GM18502 (cell line): ENCODE data around the gene FUCA1.
A peak's percentile ranks its signal among the peaks of the same experiment; 100 is the strongest.
"Not testable (repeated sequence)": the region's sequence is repeated elsewhere in the genome, so short reads cannot be mapped to it uniquely, and the experiment has no call there.

Source experiments
- ATAC-seq: cut with Tn5 transposase; IDR thresholded peaks from one replicate; pipeline ENCODE4 v1.9.1; 2021; ENCODE audit warnings: mild to moderate bottlenecking; ENCODE audit not compliant: unreplicated experiment, poor library complexity

FUCA1 gene

DNA sequence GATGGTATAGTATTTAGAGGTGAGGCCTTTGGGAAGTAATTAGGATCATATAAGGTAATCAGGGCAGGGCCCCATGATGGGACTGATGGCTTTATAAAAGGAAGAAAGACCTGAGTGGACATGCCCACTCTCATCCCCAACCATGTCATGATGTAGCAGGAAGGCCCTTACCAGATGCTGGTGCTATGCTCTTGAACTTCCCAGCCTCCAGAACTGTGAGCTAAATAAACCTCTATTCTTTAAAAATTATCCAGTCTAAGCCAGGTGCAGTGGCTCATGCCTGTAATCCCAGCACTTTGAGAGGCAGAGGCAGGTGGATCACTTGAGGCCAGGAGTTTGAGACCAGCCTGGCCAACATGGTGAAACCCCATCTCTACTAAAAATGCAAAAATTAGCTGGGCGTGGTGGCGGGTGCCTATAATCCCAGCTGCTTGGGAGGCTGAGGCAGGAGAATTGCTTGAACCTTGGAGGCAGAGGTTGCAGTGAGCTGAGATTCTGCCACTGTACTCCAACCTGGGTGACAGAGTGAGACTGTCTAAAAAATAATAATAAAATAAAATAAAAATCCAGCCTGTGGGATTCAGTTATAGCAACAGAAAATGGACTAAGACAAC, 20.5 kb downstream of the FUCA1 start:
- not testable (repeated sequence) for ATAC-seq

DNA sequence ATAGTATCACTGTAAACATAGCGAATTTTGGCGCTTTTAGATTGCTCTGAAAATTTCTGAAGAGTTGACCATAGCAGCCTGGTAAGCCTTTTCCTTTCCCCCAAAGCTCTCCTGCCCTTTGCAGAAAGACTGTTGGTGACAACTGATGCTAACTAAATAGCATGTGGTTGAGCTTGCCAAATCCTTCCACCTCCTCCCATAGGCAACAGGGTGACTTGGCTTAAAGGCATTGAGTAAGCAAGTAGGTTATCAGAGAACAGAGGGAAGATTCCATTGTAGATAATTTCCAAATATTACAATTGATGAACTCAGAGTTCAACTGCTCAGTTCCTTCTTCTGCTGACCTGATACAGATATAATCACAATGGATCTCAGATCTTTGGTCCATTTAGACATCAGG, 22.9 kb downstream of the FUCA1 start:
- no peak for ATAC-seq

DNA sequence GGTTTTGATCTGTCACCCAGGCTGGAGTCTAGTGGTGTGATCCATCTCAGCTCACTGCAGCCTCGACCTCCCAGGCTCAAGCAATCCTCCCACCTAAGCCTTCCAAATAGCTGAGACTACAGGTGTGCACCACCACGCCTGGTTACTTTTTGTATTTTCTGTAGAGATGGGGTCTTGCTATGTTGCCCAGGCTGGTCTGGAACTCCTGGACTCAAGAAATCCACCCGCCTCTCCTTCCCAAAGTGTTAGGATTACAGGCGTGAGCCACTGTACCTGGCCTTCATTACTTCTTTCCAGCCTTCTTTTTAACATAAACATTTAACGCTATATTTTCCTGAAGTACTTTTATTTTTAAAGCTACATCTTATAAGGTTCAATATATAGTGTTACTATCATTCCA, 24.4 kb downstream of the FUCA1 start:
- no peak for ATAC-seq

DNA sequence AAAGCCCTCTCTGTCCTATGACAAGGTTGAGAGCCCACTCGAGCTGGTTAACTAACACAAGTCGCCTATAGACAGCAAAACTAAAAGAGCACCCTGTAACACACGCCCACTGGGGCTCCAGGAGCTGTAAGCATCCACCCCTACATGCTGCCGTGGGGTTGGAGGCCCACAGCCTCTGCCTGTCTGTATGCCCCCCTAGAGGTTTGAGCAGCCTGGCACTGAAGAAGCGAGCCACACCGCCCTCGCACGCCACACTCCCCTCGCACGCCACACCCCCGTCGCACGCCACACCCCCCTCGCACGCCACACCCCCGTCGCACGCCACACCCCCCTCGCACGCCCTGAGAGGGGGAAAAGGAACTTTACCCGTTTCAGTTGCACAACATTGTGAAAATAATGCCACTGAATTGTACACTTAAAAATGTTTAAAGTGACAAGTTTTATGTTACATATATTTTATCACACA, 29.7 kb downstream of the FUCA1 start:
- peak; percentile 46 for ATAC-seq

DNA sequence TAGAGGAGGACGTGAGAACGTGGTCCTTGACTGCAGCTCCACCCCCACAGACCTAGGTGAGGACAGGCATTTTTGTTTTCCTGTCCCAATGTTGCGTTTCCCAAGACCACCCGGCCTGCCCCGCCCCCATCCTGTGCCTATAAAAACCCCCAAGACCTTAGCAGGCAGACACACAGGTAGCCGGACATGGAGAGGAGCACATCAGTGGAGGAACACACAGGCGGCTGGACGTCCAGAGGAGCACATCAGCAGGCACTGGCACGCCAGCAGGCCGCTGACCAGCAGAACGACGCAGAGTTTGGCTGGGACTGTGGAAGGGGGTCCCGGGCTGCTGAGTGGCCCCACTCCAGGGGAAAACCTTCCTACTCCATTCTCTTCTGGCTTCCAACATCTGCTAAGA, 30.2 kb downstream of the FUCA1 start:
- ATAC-seq: no peak

DNA sequence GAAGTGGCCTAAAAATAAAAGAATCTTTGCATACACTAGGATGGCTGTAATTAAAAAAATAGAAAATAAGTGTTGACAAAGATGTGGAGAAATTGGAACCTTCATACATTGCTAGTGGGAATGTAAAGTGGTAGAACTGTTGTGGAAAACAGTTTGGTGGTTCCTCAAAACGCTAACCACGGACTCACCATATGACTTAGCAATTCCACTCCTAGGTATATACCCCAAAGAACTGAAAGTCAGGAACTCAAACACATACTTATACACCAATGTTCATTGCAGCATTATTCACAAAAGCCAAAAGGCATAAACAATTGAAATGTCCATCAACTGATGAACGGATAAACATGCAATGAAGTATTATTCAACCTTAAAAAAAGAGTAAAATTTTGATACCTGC, 32.1 kb downstream of the FUCA1 start:
- ATAC-seq: no peak

DNA sequence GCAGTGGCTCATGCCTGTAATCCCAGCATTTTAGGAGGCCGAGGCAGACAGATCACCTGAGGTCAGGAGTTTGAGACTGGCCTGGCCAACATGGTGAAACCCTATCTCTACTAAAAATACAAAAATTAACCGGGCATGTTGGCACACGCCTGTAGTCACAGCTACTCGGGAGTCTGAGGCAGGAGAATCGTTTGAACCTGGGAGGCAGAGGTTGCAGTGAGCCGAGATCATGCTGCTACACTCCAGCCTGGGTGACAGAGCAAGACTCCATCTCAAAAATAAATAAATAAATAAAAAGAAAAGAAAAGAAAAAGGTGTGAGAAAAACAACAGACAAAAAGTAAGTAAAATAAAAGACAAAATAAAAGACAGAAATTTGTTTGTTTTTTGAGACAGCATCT, 33.9 kb downstream of the FUCA1 start:
- ATAC-seq: not testable (repeated sequence)

DNA sequence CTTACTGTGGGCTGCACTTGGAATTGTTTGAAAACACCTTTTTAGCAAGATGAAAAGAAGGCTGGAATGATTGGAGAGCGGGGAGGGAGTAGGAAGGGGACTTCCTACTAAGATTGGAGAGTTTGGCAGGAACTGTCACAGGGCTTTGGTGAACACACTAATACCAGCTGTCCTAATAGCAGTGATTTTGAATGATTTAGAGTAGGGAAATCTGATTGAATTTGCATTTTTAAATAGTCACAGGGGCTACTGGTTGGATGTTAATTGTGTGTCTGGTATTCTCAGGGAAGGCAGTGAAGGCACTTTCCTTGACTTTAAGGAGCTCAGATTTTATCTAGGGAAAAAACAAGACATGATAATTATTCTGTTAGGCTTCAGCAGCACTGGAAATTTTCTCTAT, 40.4 kb downstream of the FUCA1 start:
- ATAC-seq: no peak

DNA sequence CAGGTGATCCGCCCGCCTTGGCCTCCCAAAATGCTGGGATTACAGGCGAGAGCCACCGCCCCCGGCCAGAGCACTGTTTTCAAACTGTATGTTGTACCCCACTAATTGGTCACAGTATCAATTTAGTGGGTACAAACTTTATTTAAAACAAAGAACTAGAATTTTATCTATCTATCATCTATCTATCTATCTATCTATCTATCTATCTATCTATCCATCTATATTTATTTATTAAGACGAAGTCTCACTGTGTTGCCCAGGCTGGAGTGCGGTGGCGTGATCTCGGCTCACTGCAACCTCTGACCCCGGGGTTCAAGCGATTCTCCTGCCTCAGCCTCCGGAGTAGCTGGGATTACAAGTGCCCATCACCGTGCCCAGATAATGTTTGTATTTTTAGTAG, 41.5 kb downstream of the FUCA1 start:
- ATAC-seq: not testable (repeated sequence)

DNA sequence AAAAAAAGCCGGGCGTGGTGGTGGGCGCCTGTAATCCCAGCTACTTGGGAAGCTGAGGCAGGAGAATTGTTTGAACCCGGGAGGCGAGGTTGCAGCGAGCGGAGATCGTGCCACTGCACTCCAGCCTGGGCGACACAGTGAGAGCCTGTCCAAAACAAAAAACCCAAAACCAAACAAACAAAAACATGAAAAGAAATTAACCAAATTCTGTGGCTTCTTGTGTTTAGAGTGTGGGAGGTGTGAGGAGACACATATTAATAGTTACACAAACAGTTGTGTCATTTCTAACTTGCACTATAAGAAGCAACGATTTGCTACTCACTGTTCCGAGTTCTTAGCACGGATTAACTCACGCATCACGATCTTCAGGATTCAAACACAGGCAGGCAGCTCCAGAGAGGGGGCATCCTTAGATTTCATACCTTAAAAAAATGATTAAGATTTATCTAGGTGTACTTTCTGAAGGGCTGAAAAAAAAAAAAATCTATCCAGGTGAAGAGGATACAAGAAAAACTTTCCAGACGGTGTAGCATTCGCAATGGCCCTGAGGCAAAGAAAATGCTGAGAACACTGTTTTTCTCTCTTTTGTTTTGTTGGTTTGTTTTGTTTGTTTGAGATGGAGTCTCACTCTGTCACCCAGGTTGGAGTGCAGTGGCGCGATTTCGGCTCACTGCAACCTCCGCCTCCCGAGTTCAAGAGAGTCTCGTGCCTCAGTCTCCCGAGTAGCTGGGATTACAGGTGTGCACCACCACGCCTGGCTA, 42.1 kb downstream of the FUCA1 start:
- no peak for ATAC-seq

DNA sequence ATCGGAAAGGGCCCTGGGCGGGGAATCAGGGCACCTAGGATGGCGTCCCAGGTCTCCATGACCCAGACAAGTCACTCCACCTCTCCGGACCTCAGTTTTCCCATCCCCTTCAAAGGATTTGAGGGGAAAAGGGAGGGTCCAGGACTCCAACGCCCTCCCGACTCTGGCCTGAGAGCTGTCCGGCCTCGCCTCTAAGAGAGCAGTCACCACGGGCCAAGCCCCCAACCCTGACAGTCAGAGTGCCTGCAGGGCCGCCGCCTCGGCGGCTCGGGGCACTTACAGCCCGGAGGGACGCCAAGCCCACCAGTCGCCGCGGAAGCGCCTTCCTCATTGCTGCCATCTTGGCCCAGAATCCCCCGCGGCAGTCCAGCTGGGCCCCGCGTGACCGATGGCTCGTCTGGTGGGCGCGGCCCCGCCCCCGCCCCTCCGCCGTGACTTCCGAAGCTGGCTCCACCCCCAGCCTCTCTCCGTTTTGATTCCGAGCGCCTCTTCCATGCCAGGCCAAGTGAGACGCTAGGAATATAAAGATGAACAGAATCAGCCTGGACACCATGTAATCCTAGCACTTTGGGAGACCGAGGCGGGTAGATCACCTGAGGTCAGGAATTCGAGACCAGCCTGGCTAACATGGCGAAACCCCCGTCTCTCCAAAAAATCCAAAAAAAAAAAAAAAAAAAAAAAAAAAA, 42.9 kb downstream of the FUCA1 start, which contains the start of gene HMGCL:
TSS of gene HMGCL (minus strand) at position 354 of the 686 bp plus-strand sequence. CDS start at position 340, 14 bp downstream.
- ATAC-seq: peak; percentile 79

DNA sequence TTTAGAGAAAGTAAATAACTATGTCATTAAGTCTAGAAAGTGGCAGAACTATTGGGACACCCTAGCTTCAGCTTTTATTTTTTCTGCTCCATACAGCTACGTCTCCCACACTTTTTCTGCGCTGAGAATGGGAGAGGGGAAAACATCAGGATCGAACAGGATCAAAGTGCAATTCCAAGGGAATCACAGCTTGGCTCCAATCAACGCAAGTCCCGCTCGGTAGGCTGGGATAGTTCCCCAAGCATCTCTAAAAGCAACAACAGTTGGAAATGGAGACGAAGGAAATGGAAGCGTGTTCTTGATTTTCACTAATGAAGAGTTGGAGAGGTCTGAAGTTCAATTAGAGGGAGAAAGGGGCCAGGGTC, 43.4 kb downstream of the FUCA1 start:
- no peak for ATAC-seq

DNA sequence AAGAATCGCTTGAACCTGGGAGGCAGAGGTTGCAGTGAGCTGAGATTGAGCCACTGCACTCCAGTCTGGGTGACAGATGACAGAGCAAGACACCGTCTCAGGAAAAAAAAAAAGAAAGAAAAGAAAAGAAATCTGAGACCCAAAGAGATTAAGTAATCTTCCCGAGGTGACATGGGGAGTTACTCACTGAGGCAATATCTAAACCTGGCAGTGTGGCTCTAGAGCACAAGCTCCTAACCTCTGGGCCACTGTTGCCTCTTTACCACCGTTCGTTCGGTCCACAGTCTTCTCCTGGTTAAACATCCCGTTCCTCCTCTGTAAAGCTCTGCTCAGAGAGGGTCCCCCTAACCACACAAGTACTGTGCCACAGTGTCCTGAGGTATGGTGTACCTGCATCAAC, 44.3 kb downstream of the FUCA1 start:
- no peak for ATAC-seq

DNA sequence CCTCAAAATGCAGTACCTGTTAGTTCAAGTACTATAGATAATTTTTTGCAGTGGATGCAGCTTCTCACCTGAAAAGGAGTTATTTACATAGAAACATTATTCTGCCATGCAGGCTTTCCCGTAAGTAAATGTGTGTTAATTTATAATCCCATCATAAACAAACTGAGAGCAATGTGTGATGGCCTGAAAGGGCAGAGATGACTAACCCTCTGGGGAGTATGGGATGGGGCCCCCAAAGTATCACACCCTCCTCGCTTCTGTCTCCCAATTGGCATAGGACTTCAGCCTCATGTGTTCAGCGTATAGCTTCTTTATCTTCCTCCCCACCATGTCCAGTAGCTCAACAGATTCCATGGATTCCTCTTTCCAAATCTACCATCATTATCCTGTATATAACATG, 50.5 kb downstream of the FUCA1 start:
- ATAC-seq: no peak

DNA sequence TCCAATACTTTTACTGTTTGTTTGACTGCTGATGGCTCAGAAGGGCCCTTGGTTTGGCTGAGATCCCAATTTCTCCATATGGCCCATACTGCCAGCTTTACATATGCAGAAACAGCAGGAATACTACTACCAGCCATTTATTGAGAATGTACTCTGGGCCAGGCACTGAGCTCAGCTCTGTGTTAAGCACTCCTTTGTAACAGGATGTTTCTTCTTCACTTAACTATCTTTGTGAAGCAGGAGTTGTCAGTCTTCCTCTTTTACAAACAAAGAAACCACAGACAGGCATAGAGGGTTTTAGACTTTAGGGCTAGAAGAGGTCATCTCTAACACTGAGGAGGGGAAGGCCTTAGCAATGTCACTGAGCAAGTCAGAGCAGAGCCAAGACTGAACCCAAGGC, 51.2 kb downstream of the FUCA1 start:
- no peak for ATAC-seq

DNA sequence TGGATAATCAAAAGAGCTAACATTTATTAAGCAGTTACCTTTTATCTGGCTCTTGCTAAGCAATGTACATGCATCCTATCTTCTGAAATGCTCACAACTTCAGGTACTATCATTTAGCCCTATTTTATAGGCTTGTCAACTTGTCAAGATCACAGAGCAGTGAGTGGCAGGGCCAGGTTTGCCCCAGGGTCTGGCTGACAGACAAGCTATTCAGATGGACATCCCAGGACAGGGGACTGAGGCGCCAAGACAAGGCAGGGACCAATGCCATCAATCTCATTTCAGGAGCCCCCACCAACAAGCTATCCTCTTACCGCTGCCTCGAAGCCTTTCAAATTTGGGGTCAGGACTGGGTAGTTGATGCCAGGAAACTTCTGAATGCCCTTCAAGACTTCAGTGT, 51.7 kb downstream of the FUCA1 start:
- ATAC-seq: no peak

DNA sequence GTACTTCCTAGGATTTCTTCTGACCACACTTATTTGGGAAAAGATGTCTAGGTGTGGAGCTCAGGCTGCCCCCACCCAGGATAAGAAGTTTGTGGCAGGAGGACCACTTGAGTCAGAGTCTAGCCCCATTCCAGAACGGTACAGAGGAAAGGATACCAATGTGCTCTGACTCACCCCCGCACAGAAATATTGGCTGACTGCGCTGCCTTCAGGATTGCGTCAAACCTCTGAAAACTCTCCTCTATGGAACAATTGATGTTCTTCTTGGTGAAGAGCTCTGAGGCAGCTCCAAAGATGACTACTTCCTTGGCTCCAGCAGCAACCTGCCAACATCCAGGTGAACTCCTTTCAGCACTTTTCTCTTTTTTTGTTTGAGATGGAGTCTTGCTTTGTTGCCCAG, 54.1 kb downstream of the FUCA1 start:
- ATAC-seq: no peak

DNA sequence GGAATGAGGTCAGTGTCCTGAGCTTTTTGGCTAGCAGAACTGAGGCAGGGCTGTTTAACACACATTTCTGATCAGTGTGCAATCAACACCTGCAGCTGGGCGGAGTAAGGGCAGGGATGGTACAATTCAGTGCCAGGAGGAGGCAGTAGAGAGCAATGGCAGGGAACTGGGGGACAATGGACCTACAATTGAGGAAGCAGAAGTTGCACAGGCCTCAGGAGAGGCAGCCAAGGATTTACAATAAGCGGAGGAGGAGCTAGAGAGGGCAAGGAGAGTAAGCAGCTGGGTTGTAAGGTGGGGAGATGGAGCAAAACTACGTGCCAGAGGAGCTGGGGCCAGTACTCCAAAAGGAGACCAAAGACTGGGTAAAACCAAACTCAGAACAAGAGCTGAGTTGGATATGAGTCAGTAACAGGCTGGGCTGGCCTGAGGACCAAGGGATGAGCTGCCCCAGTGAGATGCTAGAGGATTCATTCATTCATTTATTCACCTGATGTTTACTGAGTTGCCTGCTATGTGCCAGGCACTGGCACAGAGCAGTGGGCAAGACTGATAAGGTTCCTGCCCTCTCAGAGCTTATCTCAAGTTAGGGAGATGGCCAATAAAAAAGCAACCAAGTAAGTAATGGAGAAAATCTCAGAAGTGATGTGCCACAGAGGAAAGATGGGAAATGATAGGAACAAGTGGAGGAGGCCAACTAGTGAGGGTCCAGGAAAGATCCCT, 57.1 kb downstream of the FUCA1 start:
- peak; percentile 50 for ATAC-seq

DNA sequence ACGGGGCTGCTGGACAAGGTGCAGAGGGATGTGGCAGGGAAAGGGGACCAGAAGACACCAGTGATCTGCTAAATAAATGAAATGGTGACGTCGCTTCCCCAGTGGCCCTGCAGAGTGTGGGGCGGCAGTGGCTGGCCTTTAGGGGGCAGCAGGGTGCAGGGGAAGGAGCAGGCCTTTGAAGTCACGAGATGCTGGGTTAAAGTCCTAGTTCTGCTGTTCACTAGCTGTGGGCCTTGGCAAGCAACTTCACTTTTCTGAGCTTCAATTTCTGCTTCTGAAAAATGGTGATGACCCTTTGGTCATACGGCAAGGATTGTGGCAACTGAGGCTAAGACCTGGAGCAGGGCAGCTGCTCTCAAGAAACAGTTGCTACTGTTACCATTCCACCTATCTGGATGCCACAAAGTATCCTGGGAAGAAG, 58.3 kb downstream of the FUCA1 start:
- peak; percentile 62 for ATAC-seq

DNA sequence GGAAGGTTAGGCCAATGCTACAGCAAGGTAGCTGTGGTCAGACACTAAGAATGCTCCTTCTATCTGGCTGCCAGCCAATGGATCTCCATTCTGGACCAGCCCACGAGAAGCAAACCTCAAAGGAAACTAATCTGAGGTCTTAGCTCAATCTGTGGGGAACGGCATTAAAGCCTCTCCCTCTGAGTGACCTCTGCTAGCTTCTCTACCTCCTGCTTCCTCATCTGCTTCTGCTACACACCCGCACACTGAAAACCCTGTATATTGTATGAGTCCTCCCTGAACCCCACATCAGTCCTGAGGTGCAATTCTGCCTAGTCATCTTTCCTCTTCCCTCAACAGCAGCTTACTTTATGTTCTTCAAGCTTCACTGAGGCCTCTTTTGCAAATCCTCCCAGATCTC, 60.6 kb downstream of the FUCA1 start:
- no peak for ATAC-seq

DNA sequence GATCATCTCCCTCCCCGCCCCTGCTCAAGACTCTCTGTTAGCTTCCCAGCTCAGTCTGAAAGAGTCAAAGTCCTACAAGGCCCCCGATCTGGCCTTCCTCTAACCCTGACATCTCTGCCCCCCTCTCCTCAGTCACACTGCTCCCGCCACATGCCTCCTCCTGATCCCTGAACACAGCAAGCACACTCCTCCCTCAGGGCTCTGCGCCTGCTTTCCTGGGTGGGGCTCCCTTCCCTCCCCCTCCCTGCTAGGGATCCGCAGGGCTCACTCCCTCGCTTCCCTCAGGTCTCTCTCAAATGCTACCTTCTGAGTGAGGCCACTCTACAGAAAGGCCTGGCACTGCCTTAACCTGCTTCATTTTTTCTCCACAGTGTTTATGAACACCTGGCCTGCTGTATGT, 61.8 kb downstream of the FUCA1 start:
- no peak for ATAC-seq
